NB4 (cell line): ENCODE data around the gene PALM3.
A peak's percentile ranks its signal among the peaks of the same experiment; 100 is the strongest.
"Not testable (repeated sequence)": the region's sequence is repeated elsewhere in the genome, so short reads cannot be mapped to it uniquely, and the experiment has no call there.

Source experiments
- DNase-seq: peaks from one replicate; pipeline ENCODE4 v3.0.0; 2010; ENCODE audit warnings: low read depth
- H3K4me3 ChIP-seq: one replicate; pipeline ENCODE4 v1.5.1; 2011; ENCODE audit warnings: mild to moderate bottlenecking, low read depth, low read length, moderate library complexity
- MYC ChIP-seq: IDR thresholded peaks from 2 replicates; pipeline ENCODE4 v1.6.1; 2011; ENCODE audit warnings: low read depth, low read length
- POLR2A ChIP-seq: IDR thresholded peaks from 2 replicates; pipeline ENCODE4 v1.6.1; 2011; ENCODE audit warnings: mild to moderate bottlenecking; ENCODE audit not compliant: insufficient read length; ENCODE audit errors: extremely low read depth
- TF ChIP-seq, protein P1 (sequence below): IDR thresholded peaks from one replicate; pipeline ENCODE4 v1.5.1; 2012; ENCODE audit warnings: low read depth, low read length
- TF ChIP-seq, protein P2 (sequence below): IDR thresholded peaks from 2 replicates; pipeline ENCODE4 v1.6.1; 2011; ENCODE audit warnings: low read depth, low read length

The PALM3 gene

DNA sequence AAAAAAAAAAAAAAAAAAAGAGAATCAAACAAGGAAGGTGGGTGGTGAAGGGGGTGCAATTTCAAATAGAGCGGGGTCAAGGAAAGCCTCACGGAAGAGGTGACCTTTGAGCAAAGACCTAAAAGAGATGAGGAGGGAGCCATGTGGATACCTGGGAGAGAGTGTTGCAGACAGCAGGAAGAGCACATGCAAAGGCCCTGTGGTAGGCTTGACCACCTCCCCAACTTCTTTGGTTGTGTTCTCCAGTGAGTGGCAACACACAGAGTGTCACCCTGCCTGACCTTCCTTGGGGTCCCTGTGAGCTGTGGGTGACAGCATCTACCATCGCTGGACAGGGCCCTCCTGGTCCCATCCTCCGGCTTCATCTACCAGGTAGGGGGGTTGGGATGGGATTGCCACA lies 11.4 kb downstream of the PALM3 start:
- no peak overlapping the region for H3K4me3 ChIP-seq
- TF ChIP-seq POLR2A (no peak), MYC (no peak)
- TF ChIP-seq, protein P1, sequence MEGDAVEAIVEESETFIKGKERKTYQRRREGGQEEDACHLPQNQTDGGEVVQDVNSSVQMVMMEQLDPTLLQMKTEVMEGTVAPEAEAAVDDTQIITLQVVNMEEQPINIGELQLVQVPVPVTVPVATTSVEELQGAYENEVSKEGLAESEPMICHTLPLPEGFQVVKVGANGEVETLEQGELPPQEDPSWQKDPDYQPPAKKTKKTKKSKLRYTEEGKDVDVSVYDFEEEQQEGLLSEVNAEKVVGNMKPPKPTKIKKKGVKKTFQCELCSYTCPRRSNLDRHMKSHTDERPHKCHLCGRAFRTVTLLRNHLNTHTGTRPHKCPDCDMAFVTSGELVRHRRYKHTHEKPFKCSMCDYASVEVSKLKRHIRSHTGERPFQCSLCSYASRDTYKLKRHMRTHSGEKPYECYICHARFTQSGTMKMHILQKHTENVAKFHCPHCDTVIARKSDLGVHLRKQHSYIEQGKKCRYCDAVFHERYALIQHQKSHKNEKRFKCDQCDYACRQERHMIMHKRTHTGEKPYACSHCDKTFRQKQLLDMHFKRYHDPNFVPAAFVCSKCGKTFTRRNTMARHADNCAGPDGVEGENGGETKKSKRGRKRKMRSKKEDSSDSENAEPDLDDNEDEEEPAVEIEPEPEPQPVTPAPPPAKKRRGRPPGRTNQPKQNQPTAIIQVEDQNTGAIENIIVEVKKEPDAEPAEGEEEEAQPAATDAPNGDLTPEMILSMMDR, result no peak
- TF ChIP-seq, protein P2, sequence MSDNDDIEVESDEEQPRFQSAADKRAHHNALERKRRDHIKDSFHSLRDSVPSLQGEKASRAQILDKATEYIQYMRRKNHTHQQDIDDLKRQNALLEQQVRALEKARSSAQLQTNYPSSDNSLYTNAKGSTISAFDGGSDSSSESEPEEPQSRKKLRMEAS, result no peak
- DNase-seq, result no peak

DNA sequence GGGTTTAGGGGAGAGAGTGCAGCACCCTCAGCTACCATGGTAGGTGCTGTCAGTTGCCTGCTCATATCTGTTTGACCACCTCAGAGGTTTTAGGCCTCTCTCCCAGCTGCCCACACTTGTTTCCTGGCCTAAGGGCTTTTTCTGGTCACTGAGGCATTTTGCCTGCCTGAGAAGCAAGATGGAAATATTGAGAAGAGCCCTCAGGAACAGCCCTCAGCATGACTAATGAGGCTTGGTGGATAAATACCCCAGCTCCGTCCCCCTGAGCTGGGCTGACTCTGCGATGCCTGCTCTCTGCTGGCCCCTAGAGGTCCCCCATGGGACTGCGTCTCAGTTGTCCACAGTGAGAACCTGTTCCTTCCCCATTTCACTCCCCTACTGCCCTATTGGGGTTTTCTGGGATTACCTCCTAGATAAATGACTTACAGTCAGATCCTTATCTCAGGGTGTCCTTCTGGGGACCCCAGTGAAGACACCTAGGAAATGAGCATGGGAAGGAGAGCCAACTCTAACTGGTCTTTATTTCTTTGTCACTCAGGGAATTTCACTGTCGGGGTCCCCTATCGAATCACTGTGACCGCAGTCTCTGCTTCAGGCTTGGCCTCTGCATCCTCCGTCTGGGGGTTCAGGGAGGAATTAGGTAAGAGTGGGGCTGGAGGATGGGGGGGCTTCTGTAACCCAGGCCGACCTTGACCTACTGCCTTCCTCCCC lies 13.3 kb downstream of the PALM3 start:
- TF ChIP-seq POLR2A (no peak), MYC (peak; percentile 20; the same call in 1 of the 2 replicates)
- TF ChIP-seq, protein P1, result peak; percentile 97
- TF ChIP-seq, protein P2, result no peak
- no peak overlapping the region for H3K4me3 ChIP-seq
- DNase-seq, result peak; percentile 77

DNA sequence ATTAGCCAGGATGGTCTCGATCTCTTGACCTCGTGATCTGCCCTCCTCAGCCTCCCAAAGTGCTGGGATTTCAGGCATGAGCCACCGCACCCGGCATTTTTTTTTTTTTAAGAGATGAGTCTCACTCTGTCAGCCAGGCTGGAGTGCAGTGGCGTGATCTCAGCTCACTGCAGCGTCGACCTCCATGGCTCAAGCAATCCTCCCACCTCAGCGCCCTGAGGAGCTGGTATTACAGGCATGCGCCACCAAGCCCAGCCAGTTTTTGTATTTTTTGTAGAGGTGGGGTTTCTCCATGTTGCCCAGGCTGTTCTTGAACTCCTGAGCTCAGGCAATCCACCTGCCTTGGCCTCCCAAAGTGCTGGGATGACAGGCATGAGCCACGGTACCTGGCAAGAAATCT lies 14.0 kb downstream of the PALM3 start:
- not testable (repeated sequence) for H3K4me3 ChIP-seq, DNase-seq

DNA sequence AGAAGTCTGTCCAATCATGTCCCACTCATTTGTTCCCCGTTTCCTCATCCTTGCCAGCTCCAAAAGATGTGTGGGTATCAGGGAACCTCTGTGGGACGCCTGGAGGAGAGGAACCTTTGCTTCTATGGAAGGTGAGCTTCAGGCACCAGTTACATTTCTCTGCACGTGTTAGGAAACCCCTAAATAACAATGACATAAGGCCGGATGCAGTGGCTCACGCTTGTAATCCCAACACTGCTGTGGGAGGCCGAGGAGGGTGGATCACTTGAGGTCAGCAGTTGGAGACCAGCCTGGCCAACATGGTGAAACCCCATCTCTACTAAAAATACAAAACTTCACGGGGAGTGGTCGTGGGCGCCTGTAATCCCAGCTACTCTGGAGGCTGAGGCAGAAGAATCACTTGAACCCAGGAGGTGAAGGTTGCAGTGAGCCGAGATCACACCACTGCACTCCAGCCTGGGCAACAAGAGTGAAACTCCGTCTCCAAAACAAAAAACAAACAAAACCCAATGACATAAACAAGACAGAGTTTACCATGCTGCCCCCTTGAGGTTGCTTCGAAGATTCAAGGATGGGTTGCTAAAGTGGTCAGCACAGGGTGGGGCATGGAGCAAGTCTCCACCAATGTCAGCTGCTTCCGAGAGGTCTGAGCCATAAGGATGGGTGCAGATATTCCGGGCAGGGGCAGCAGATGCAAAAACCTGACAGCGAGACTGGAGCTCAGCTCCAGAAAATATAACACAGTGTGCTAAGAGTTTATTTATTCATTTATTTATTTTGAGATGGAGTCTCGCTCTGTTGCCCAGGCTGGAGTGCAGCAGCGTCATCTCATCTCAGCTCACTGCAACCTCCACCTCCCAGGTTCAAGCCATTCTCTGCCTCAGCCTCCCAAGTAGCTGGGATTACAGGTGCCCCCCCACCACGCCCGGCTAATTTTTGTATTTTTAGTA lies 18.9 kb downstream of the PALM3 start:
- peak; percentile 60 for DNase-seq
- TF ChIP-seq, protein P1, result peak; percentile 58
- not testable (repeated sequence) for H3K4me3 ChIP-seq

DNA sequence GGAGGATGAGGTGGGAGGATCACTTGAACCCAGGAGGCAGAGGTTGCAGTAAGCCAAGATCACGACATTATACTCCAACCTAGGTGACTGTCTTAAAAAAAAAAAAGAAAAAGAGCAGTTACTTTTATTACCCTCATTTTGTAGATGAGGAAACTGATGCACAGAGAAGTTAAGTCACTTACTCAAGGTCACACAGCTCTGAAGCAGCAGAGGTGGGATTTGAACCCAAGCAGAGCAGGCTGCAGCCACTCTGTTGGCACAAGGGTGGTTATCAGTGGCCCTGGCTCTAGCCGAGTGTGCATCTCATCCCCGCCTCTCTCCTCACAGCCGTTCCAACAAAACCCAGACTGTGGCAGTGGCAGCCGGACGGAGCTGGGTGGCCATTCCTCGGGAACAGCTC lies 22.7 kb downstream of the PALM3 start:
- no peak for TF ChIP-seq POLR2A
- TF ChIP-seq, protein P1, result no peak
- TF ChIP-seq MYC, result no peak
- TF ChIP-seq, protein P2, result no peak
- H3K4me3 ChIP-seq, result no peak overlapping the region

DNA sequence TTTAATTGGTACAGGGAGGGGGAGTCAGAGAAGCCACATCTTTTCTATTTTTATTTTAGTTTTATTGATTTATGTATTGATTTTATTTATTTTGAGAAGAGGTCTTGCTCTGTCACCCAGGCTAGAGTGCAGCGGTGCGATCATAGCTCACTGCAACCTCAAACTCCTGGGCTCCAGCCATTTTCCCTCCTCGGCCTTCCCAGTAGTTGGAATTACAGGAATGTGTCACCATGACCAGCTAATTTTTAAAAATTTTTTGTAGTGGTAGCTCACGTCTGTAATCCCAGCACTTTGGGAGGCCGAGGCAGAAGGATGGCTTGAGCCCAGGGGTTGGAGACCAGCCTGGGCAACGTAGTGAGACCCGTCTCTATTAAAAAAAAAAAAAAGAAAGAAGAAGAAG lies 26.2 kb downstream of the PALM3 start:
- no peak for DNase-seq
- H3K4me3 ChIP-seq, result no peak overlapping the region
- TF ChIP-seq POLR2A, result no peak
- TF ChIP-seq, protein P2, result no peak
- no peak for TF ChIP-seq MYC
- TF ChIP-seq, protein P1, result no peak

More for the DNA sequence above, 22.7 kb downstream of the PALM3 start:
- DNase-seq, result no peak

DNA sequence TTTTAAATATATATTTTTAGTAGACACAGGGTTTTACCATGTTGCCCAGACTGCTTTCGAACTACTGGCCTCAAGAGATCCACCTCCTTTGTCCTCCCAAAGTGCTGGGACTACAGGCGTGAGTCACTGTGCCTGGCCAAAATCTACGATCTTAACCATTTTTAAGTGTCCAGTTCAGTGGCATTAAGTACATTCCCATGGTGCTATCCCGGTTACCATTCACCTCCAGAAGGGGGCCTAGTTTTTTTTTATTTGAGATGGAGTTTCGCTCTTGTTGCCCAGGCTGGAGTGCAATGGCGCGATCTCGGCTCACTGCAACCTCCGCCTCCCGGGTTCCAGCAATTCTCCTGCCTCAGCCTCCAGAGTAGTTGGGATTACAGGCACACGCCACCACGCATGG lies 26.7 kb downstream of the PALM3 start:
- H3K4me3 ChIP-seq, DNase-seq: not testable (repeated sequence)
